ENCODE measurements around the gene HPN.

HPN gene

GRCh38 chr19:35076657-35077056 lies 35.1 kb downstream of the HPN start:
- no peak overlapping the region for H3K9ac ChIP-seq (ENCODE audit: low read depth, low read length, poor library complexity, severe bottlenecking)
- no peaks in the 10 kb centered on the region for H3K4me1 ChIP-seq (ENCODE audit: insufficient read depth, low read length, poor library complexity, severe bottlenecking)
- H2AFZ ChIP-seq (ENCODE audit: low read length), result no peak overlapping the region
- no peaks in the 10 kb centered on the region for H3K36me3 ChIP-seq (ENCODE audit: insufficient read depth, low read length)
- no peaks in the 10 kb centered on the region for H3K9me3 ChIP-seq (ENCODE audit: insufficient read depth, low read depth, low read length)
- H3K9me2 ChIP-seq (replicated peaks; ENCODE audit: low read depth, low read length), result no peaks in the 10 kb centered on the region
- H3K79me2 ChIP-seq (ENCODE audit: insufficient read depth, low read length), result no peaks in the 10 kb centered on the region
- H3F3A ChIP-seq (ENCODE audit: low read depth), result no peaks in the 10 kb centered on the region
- no peaks in the 10 kb centered on the region for H3K27me3 ChIP-seq (ENCODE audit: insufficient read depth, low read length, poor library complexity, severe bottlenecking)
- no peak overlapping the region for H3K4me2 ChIP-seq (ENCODE audit: low read depth, low read length, poor library complexity, severe bottlenecking)
- H3K4me3 ChIP-seq (ENCODE audit: low read length, poor library complexity, severe bottlenecking), result no peak overlapping the region
- no peaks in the 10 kb centered on the region for H4K20me1 ChIP-seq (ENCODE audit: insufficient read depth, low read length, poor library complexity, severe bottlenecking)
- no peak for TF ChIP-seq EZH2phosphoT487 (IDR thresholded peaks at IDR 0.05; ENCODE audit: borderline replicate concordance)
- TF ChIP-seq CTCF (conservative IDR thresholded peaks at IDR 0.05; ENCODE audit: low read length), result no peak; the same call in 1 of the 2 replicates

- Histone ChIP-seq H3K9me3 (ENCODE audit: insufficient read depth, low read depth, low read length) (no peaks in the 10 kb centered on the region), H3K4me2 (ENCODE audit: low read depth, low read length, poor library complexity, severe bottlenecking) (no peak overlapping the region), H3K9ac (ENCODE audit: low read depth, low read length, poor library complexity, severe bottlenecking) (no peak overlapping the region), H3K79me2 (ENCODE audit: insufficient read depth, low read length) (no peaks in the 10 kb centered on the region), H2AFZ (ENCODE audit: low read length) (no peak overlapping the region), H4K20me1 (ENCODE audit: insufficient read depth, low read length, poor library complexity, severe bottlenecking) (no peaks in the 10 kb centered on the region), H3K36me3 (ENCODE audit: insufficient read depth, low read length) (no peaks in the 10 kb centered on the region), H3K4me3 (ENCODE audit: low read length, poor library complexity, severe bottlenecking) (no peak overlapping the region), H3K9me2 (replicated peaks; ENCODE audit: low read depth, low read length) (no peaks in the 10 kb centered on the region), H3K27me3 (ENCODE audit: insufficient read depth, low read length, poor library complexity, severe bottlenecking) (no peaks in the 10 kb centered on the region), H3K4me1 (ENCODE audit: insufficient read depth, low read length, poor library complexity, severe bottlenecking) (no peaks in the 10 kb centered on the region), H3F3A (ENCODE audit: low read depth) (no peaks in the 10 kb centered on the region)
- TF ChIP-seq EZH2phosphoT487 (IDR thresholded peaks at IDR 0.05; ENCODE audit: borderline replicate concordance), result no peak
Measured at GRCh38 chr19:35077411-35078223, 36.1 kb downstream of the HPN start.

- Histone ChIP-seq H3K79me2 (ENCODE audit: insufficient read depth, low read length) (no peaks in the 10 kb centered on the region), H4K20me1 (ENCODE audit: insufficient read depth, low read length, poor library complexity, severe bottlenecking) (no peaks in the 10 kb centered on the region), H3K4me1 (ENCODE audit: insufficient read depth, low read length, poor library complexity, severe bottlenecking) (no peaks in the 10 kb centered on the region), H3K36me3 (ENCODE audit: insufficient read depth, low read length) (no peaks in the 10 kb centered on the region), H3K9me3 (ENCODE audit: insufficient read depth, low read depth, low read length) (no peaks in the 10 kb centered on the region), H2AFZ (ENCODE audit: low read length) (no peak overlapping the region), H3K9ac (ENCODE audit: low read depth, low read length, poor library complexity, severe bottlenecking) (no peak overlapping the region), H3F3A (ENCODE audit: low read depth) (no peaks in the 10 kb centered on the region), H3K4me2 (ENCODE audit: low read depth, low read length, poor library complexity, severe bottlenecking) (no peak overlapping the region), H3K4me3 (ENCODE audit: low read length, poor library complexity, severe bottlenecking) (no peak overlapping the region), H3K9me2 (replicated peaks; ENCODE audit: low read depth, low read length) (no peaks in the 10 kb centered on the region), H3K27me3 (ENCODE audit: insufficient read depth, low read length, poor library complexity, severe bottlenecking) (no peaks in the 10 kb centered on the region)
- TF ChIP-seq EZH2phosphoT487 (IDR thresholded peaks at IDR 0.05; ENCODE audit: borderline replicate concordance), result no peak
- TF ChIP-seq CTCF (conservative IDR thresholded peaks at IDR 0.05; ENCODE audit: low read length), result no peak
Measured at GRCh38 chr19:35079826-35080225, 38.3 kb downstream of the HPN start.

Measured in Loucy (cell line).